IMR-90 (cell line): ENCODE measurements around the gene NR6A1. TPM values are rescaled to one million over a fixed set of nuclear protein-coding genes. Genes with fewer than 3 reads are reported as not detected.

Experiments
- ATAC-seq: fragments of 200-7000 bp; cut with Tn5 transposase; 2 replicates; pipeline ENCODE4 v1.9.1; 2020; ENCODE audit warnings: low read depth, mild to moderate bottlenecking, moderate library complexity
- BruUV-seq: library from RNA; stranded (reverse); fragments of 400-500 nt; replicated peaks from 2 replicates; lab custom pipeline; 2021; lab: Mats Ljungman, UMichigan
- CTCF ChIA-PET: fragments of 300-600 bp; formaldehyde crosslinking; extraction: SDS; loops from one replicate; lab custom pipeline; 2021; ENCODE audit warnings: antibody characterized with exemption; lab: Yijun Ruan, JAX
- POLR2A ChIA-PET: fragments of 300-600 bp; sonication (Branson Sonifier 250); formaldehyde crosslinking; loops from one replicate; lab custom pipeline; 2022; ENCODE audit warnings: antibody characterized with exemption; ENCODE audit not compliant: unreplicated experiment; lab: Charles Lee
- DNase-seq: peaks from one replicate; pipeline ENCODE4 v3.0.0; 2013
- H2AFZ ChIP-seq: replicated peaks from 2 replicates; pipeline ENCODE3; 2013; ENCODE audit warnings: low read length, mild to moderate bottlenecking; ENCODE audit not compliant: poor library complexity
- H2AK5ac ChIP-seq: 2 replicates; pipeline ENCODE4 v1.6.1; 2013; ENCODE audit warnings: low read depth, low read length, inconsistent platforms
- H2AK9ac ChIP-seq: replicated peaks from 2 replicates; pipeline ENCODE3; 2013; ENCODE audit warnings: mild to moderate bottlenecking, low read depth, low read length, moderate library complexity; ENCODE audit not compliant: poor library complexity
- H2BK120ac ChIP-seq: 2 replicates; pipeline ENCODE4 v1.6.1; 2013; ENCODE audit warnings: low read depth, low read length, inconsistent platforms
- H2BK15ac ChIP-seq: 3 replicates; pipeline ENCODE4 v1.6.1; 2013; ENCODE audit warnings: low read depth, low read length, inconsistent platforms
- H2BK20ac ChIP-seq: 2 replicates; pipeline ENCODE4 v1.6.1; 2013; ENCODE audit warnings: low read depth, mild to moderate bottlenecking, inconsistent platforms, low read length, moderate library complexity
- H2BK5ac ChIP-seq: 2 replicates; pipeline ENCODE4 v1.6.1; 2013; ENCODE audit warnings: mild to moderate bottlenecking, low read depth, low read length, inconsistent platforms; ENCODE audit not compliant: poor library complexity, severe bottlenecking
- H3K14ac ChIP-seq: replicated peaks from 2 replicates; pipeline ENCODE4 v1.6.1; 2013; ENCODE audit warnings: low read depth, low read length, inconsistent platforms
- H3K18ac ChIP-seq: 2 replicates; pipeline ENCODE4 v1.6.1; 2013; ENCODE audit warnings: low read depth, low read length, control low read depth
- H3K23ac ChIP-seq: 2 replicates; pipeline ENCODE4 v1.6.1; 2013; ENCODE audit warnings: low read depth, low read length, inconsistent platforms
- H3K27ac ChIP-seq: 2 replicates; pipeline ENCODE4 v1.5.1; 2013; ENCODE audit warnings: mild to moderate bottlenecking, control low read depth, low read length; ENCODE audit not compliant: insufficient read depth
- H3K27me3 ChIP-seq: 2 replicates; pipeline ENCODE4 v1.6.1; 2013; ENCODE audit warnings: low read length; ENCODE audit not compliant: control insufficient read depth, insufficient read depth
- H3K36me3 ChIP-seq: 2 replicates; pipeline ENCODE4 v1.6.1; 2013; ENCODE audit warnings: low read length, mixed read lengths; ENCODE audit not compliant: control insufficient read depth, insufficient read depth
- H3K4ac ChIP-seq: 2 replicates; pipeline ENCODE4 v1.6.1; 2013; ENCODE audit warnings: low read depth, low read length, inconsistent platforms
- H3K4me1 ChIP-seq: 2 replicates; pipeline ENCODE4 v1.6.1; 2013; ENCODE audit warnings: low read length, mixed read lengths; ENCODE audit not compliant: control insufficient read depth, insufficient read depth
- H3K4me2 ChIP-seq: 2 replicates; pipeline ENCODE4 v1.6.1; 2013; ENCODE audit warnings: low read depth, mild to moderate bottlenecking, control low read depth, low read length, moderate library complexity
- H3K4me3 ChIP-seq: 2 replicates; pipeline ENCODE4 v1.5.1; 2013; ENCODE audit warnings: low read depth, mild to moderate bottlenecking, control low read depth, low read length, moderate library complexity; ENCODE audit not compliant: insufficient read depth
- H3K56ac ChIP-seq: 2 replicates; pipeline ENCODE4 v1.6.1; 2013; ENCODE audit warnings: low read length, inconsistent platforms; ENCODE audit not compliant: insufficient read depth; ENCODE audit errors: extremely low read depth
- H3K79me1 ChIP-seq, 2 experiments: 2 replicates each; pipeline ENCODE4 v1.6.1; 2013; ENCODE audit warnings: low read length in 2 of 2, inconsistent platforms in 1 of 2, low read depth in 1 of 2
- H3K9ac ChIP-seq: 2 replicates; pipeline ENCODE4 v1.6.1; 2013; ENCODE audit warnings: low read depth, low read length, control low read depth
- H3K9me1 ChIP-seq: 2 replicates; pipeline ENCODE4 v1.6.1; 2013; ENCODE audit warnings: low read length, inconsistent platforms; ENCODE audit not compliant: insufficient read depth
- H3K9me3 ChIP-seq: 2 replicates; pipeline ENCODE4 v1.6.1; 2013; ENCODE audit warnings: low read length; ENCODE audit not compliant: control insufficient read depth, insufficient read depth
- H4K20me1 ChIP-seq: 2 replicates; pipeline ENCODE4 v1.6.1; 2013; ENCODE audit warnings: low read length, inconsistent platforms; ENCODE audit not compliant: insufficient read depth
- H4K5ac ChIP-seq: 2 replicates; pipeline ENCODE4 v1.6.1; 2013; ENCODE audit warnings: mild to moderate bottlenecking, low read depth, low read length, control low read depth
- H4K8ac ChIP-seq, 2 experiments: 2 replicates each; pipeline ENCODE4 v1.6.1; 2013; ENCODE audit warnings: low read depth in 2 of 2, low read length in 2 of 2, control low read depth in 1 of 2, inconsistent platforms in 1 of 2
- H4K91ac ChIP-seq: 2 replicates; pipeline ENCODE4 v1.6.1; 2013; ENCODE audit warnings: low read depth, low read length, inconsistent platforms; ENCODE audit not compliant: insufficient read depth
- CHD1 ChIP-seq: IDR thresholded peaks from 2 replicates; pipeline ENCODE4 v1.6.1; 2012; ENCODE audit warnings: low read depth, low read length, improper control_type of control experiment
- ELK1 ChIP-seq: fragments of 150-350 bp; IDR thresholded peaks from 2 replicates; pipeline ENCODE4 v1.6.1; 2016; ENCODE audit warnings: low read depth, mild to moderate bottlenecking, low read length, moderate library complexity, borderline replicate concordance
- SMC3 ChIP-seq: fragments of 150-350 bp; IDR thresholded peaks from 2 replicates; pipeline ENCODE4 v1.6.1; 2016; ENCODE audit warnings: low read depth, mild to moderate bottlenecking, antibody characterized with exemption, low read length, moderate library complexity
- USF2 ChIP-seq: fragments of 150-350 bp; IDR thresholded peaks from 2 replicates; pipeline ENCODE4 v1.6.1; 2017; ENCODE audit warnings: mild to moderate bottlenecking, antibody characterized with exemption, low read length, low read depth
- WGBS, 2 experiments: methylation state at CpG; one replicate each; pipeline versions ENCODE4 v1.1.5 to v1.1.7; 2013; ENCODE audit warnings: missing lambda C conversion rate in 2 of 2; ENCODE audit not compliant: insufficient read length in 1 of 2; ENCODE audit errors: extremely low coverage in 2 of 2; 5-methylcytosine and 5-hydroxymethylcytosine counted together
- dilution Hi-C: fragments of 300-500 bp; cut with HindIII; formaldehyde crosslinking; loops from one replicate; pipeline ENCODE4 v1.14.3; 2018; ENCODE audit warnings: low sequenced_read_pairs; ENCODE audit not compliant: unreplicated experiment
- in situ Hi-C: fragments of 300-500 bp; cut with MboI; formaldehyde crosslinking; loops from 3 replicates; pipeline ENCODE4 v1.14.3; 2019; ENCODE audit warnings: low sequenced_read_pairs, inconsistent platforms, mixed read lengths
- intact Hi-C: fragments of 100-400 bp; cut with micrococcal nuclease; formaldehyde crosslinking; loops from 2 replicates; pipeline ENCODE4 v1.10.0; 2022
- polyA plus RNA-seq, 3 experiments: library from polyadenylated mRNA; depleted of rRNA; stranded (reverse); fragments of >200 nt; gene quantifications; 2 replicates each; pipeline ENCODE4 v1.2.3, GENCODE V29; 2012; ENCODE audit warnings: low replicate concordance in 1 of 3
- total RNA-seq: library from RNA; depleted of rRNA; stranded (reverse); fragments of >200 nt; gene quantifications from 2 replicates; pipeline ENCODE4 v1.2.3, GENCODE V29; 2012

The NR6A1 gene
- total and polyA plus RNA-seq, 2 of the 4 experiments (the other 2 are of a cell fraction): 0.14 to 0.36 TPM

DNA sequence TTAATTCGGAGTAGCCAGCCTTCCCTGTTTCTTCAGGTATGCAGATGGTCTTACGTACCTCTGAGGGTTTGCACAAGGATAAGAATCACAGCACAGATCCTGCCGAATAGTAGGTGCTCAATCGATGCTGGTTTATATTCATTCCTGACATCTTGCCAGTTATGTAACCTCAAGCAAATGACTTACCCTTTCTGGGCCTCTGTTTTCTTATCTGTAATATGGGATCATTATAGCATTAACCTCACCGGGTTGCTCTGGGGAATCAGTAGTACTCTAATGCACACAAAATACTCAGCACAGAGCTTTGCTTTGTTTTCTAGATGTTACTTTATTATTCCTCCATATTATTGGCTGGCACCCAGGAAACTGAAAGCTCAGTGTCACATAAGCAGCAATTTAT is 256.2 kb downstream of the NR6A1 start:
- no peak overlapping the region for H3K18ac ChIP-seq
- no peak overlapping the region for H3K14ac ChIP-seq
- H3K36me3 ChIP-seq: no peaks in the 10 kb centered on the region
- H4K91ac ChIP-seq: no peak overlapping the region
- ATAC-seq (no peak), DNase-seq (no peak)
- H3K4me1 ChIP-seq: no peaks in the 10 kb centered on the region; the same call in 1 of the 2 replicates
- no peak overlapping the region for H4K5ac ChIP-seq
- ChIA-PET CTCF (no interaction called here), POLR2A (no interaction called here)
- BruUV-seq: no TSS peak
- no peaks in the 10 kb centered on the region for H3K9me1 ChIP-seq
- H4K8ac ChIP-seq: no peak overlapping the region
- 100% methylated on average over 1 of the region's 5 CpGs; no CpG with 5 or more reads in 1 of the 2 experiments for WGBS, 2 experiments
- no peak overlapping the region for H3K9ac ChIP-seq
- peaks cover 56% of the 10 kb centered on the region for H3K27me3 ChIP-seq
- no peak overlapping the region for H2AFZ ChIP-seq
- in situ Hi-C loops: no loop called here
- no peak overlapping the region for H2BK120ac ChIP-seq
- H2AK5ac ChIP-seq: no peak overlapping the region
- intact Hi-C loops: no loop called here
- H2BK15ac ChIP-seq: no peak overlapping the region
- TF ChIP-seq ELK1 (no peak), SMC3 (no peak), CHD1 (no peak), USF2 (no peak)
- H3K27ac ChIP-seq: no peak overlapping the region
- no peak overlapping the region for H2AK9ac ChIP-seq
- dilution Hi-C loops: no loop called here
- no peak overlapping the region for H3K4me3 ChIP-seq
- H3K4ac ChIP-seq: no peak overlapping the region
- H3K23ac ChIP-seq: no peak overlapping the region
- H3K56ac ChIP-seq: no peak overlapping the region
- H3K4me2 ChIP-seq: no peak overlapping the region
- H3K79me1 ChIP-seq: no peaks in the 10 kb centered on the region
- H4K20me1 ChIP-seq: no peaks in the 10 kb centered on the region
- no peaks in the 10 kb centered on the region for H3K9me3 ChIP-seq
- no peak overlapping the region for H2BK20ac ChIP-seq
- H2BK5ac ChIP-seq: no peak overlapping the region
